Muscle layer of colon (tissue), 2 donors: Measurements from ENCODE around the gene FAAP20.

Source experiments
- H3K27ac ChIP-seq: one replicate; pipeline ENCODE4 v1.7.0; 2013; ENCODE audit warnings: low read depth, mild to moderate bottlenecking, low read length, moderate library complexity
- H3K27me3 ChIP-seq, 2 donors: one replicate each; pipeline ENCODE4 v1.7.0; 2013; ENCODE audit warnings: low read length in 2 of 2, mild to moderate bottlenecking in 2 of 2; ENCODE audit not compliant: insufficient read depth in 2 of 2, control insufficient read depth in 1 of 2
- H3K36me3 ChIP-seq: one replicate; pipeline ENCODE4 v1.7.0; 2013; ENCODE audit warnings: mild to moderate bottlenecking, low read length; ENCODE audit not compliant: insufficient read depth
- H3K4me1 ChIP-seq: one replicate; pipeline ENCODE4 v1.7.0; 2013; ENCODE audit warnings: mild to moderate bottlenecking, low read length; ENCODE audit not compliant: insufficient read depth
- H3K4me3 ChIP-seq, 2 donors: one replicate each; pipeline ENCODE4 v1.7.0; 2013; ENCODE audit warnings: low read length in 2 of 2, low read depth in 1 of 2, mild to moderate bottlenecking in 1 of 2, moderate library complexity in 1 of 2
- H3K9ac ChIP-seq: one replicate; pipeline ENCODE4 v1.7.0; 2013; ENCODE audit warnings: low read length
- H3K9me3 ChIP-seq: one replicate; pipeline ENCODE4 v1.7.0; 2013; ENCODE audit warnings: mild to moderate bottlenecking, low read length
- donor health status: abdominal sarcoma.
- donor health status: Adenocarcinoma of cecum.

The FAAP20 gene

DNA sequence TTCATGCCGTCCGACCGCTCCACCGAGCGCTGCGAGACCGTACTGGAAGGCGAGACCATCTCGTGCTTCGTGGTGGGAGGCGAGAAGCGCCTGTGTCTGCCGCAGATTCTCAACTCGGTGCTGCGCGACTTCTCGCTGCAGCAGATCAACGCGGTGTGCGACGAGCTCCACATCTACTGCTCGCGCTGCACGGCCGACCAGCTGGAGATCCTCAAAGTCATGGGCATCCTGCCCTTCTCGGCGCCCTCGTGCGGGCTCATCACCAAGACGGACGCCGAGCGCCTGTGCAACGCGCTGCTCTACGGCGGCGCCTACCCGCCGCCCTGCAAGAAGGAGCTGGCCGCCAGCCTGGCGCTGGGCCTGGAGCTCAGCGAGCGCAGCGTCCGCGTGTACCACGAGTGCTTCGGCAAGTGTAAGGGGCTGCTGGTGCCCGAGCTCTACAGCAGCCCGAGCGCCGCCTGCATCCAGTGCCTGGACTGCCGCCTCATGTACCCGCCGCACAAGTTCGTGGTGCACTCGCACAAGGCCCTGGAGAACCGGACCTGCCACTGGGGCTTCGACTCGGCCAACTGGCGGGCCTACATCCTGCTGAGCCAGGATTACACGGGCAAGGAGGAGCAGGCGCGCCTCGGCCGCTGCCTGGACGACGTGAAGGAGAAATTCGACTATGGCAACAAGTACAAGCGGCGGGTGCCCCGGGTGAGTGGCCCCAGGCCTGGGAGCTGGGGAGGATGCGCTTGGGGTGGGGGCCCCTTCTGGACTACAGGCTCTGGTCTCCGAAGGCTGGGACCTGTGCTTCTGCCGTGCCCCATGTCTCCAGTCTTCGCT, 34.7 kb upstream of the FAAP20 start:
- peaks cover 29% of the 10 kb centered on the region for H3K4me1 ChIP-seq

DNA sequence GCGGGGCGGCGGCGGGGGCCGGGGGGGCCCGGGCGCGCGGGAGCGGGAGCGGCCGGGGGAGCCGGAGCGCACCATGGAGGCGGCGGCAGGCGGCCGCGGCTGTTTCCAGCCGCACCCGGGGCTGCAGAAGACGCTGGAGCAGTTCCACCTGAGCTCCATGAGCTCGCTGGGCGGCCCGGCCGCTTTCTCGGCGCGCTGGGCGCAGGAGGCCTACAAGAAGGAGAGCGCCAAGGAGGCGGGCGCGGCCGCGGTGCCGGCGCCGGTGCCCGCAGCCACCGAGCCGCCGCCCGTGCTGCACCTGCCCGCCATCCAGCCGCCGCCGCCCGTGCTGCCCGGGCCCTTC, 34.1 kb upstream of the FAAP20 start:
- H3K27me3 ChIP-seq: no peaks in the 10 kb centered on the region
- no peaks in the 10 kb centered on the region for H3K9me3 ChIP-seq
- H3K36me3 ChIP-seq: no peaks in the 10 kb centered on the region
- H3K9ac ChIP-seq: no peak overlapping the region
- H3K27ac ChIP-seq: peak overlapping the region; percentile 89
- H3K4me1 ChIP-seq: peaks cover 23% of the 10 kb centered on the region
- H3K4me3 ChIP-seq: peak overlapping the region; percentile 70 to 73

More for the DNA sequence above, 34.7 kb upstream of the FAAP20 start:
- Histone ChIP-seq H3K36me3 (no peaks in the 10 kb centered on the region), H3K4me3 (peak overlapping the region; percentile 70 to 73), H3K27ac (peak overlapping the region; percentile 89), H3K9me3 (no peaks in the 10 kb centered on the region), H3K9ac (peak overlapping the region; percentile 70), H3K27me3 (no peaks in the 10 kb centered on the region)

DNA sequence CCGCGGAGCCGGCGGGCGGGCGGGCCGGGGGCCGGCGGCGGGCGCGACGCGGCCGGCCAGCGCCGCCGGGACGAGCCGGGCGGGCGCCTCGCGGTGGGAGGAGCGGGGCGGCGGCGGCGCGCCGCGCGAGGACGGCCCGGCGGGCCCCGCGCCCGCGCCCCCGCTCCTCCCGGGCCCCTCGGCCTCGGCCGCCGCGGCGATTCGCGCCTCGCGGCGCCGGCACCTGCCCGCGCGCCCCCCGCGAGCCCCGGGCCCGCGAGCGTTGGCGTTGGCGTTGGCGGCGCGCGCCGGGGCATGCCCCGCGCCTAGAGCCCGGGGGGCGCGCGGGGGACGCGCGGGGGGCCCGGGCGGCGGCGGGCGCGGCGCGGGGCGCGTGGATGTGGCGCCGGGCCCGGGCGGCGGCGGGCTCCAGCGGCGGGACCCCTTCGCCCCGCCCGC, 33.6 kb upstream of the FAAP20 start, which contains the start of gene SKI:
TSS of gene SKI (plus strand) at position 163 of the 438 bp plus-strand sequence. CDS start 448 bp downstream, outside the sequence.
- no peaks in the 10 kb centered on the region for H3K27me3 ChIP-seq
- H3K36me3 ChIP-seq: no peaks in the 10 kb centered on the region
- peak within 1 kb of the TSS; percentile 70 to 73 for H3K4me3 ChIP-seq
- peak within 1 kb of the TSS; percentile 96 for H3K27ac ChIP-seq
- H3K9ac ChIP-seq: no peak within 1 kb of the TSS
- H3K4me1 ChIP-seq: peaks cover 18% of the 10 kb centered on the region
- no peaks in the 10 kb centered on the region for H3K9me3 ChIP-seq

DNA sequence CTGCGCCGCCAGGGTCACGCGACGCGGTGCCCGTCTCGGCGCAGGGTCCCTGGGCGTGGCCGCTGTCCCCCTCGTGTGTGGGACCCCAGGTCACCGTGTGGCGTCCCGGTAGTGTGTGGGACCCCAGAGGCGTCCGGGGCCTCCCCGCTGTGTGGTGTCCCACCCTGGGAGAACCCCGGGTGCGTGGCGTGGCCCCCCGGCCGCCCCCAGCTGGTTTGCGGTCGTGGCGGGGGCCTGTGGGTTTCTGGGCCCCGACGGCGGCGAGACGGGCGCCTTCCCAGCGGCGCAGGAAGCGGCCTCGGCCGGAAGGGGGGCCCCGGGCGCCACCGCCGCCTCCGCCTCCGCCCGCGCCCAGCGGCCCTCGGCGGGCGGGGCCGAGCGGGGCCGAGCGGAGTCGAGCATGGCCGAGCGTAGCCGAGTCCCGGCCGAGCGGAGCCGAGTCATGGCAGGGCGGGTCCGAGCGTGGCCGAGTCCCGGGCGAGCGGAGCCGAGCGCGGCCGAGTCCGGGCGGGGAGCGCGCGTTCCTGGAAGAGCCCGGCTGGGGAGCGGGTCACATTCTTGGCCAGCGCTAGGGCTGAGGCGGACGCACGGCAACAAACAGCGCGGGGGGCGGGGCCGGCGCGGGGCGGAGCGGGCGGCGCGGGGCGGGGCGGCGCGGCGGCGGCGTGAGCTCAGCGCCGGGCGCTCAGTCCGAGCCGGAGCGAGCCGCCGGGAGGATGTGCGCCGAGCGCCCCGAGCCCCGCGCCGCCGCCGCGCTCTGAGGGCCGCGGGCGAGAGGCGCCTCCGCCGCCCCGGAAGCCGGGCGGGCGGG, 33.0 kb upstream of the FAAP20 start:
- Histone ChIP-seq H3K9me3 (no peaks in the 10 kb centered on the region), H3K4me1 (peaks cover 12% of the 10 kb centered on the region), H3K9ac (no peak overlapping the region), H3K27ac (peak overlapping the region; percentile 96), H3K27me3 (no peaks in the 10 kb centered on the region), H3K4me3 (peak overlapping the region in 1 of 2 donors; percentile 57), H3K36me3 (no peaks in the 10 kb centered on the region)

DNA sequence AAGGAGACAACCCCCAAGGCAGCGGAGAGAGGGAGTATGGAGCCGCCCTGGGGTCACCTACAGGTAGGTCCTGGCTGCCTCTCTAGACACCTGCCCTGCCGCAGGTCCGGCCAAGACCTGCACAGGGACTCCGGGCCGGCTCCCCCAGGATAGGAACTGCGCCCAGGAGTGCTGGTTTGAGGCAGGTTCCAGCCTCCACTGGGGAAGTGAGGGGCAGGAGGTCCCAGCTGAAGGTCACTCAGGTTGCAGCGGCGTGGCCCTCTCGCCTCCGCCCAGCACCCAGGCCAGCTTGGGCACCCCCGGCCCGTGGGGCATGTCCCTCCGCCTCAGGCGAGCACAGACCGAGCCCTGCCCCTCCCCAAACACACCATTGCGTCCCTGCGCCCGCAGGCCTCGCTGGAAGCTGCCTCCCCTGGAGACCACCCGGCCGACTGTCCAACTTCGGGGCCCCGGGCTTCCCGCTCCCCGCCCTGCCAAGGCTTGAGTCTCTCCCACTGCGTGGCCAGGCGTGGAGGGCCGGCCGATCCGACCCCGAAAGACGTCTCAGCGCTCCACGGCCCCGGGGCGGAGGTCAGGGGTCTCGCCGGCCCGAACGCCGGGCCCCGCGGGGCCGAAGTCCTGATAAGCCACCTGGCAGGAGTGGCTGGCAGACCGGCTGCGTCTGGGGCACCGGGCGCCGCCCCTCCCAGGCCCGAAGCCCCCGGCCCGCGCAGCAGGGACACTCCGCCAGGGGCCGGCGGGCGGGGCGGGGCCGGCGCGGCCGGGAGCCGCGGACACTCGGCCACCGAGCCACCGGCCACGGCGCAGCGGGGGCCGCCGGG, 32.2 kb upstream of the FAAP20 start:
- H3K9ac ChIP-seq: no peak overlapping the region
- H3K4me3 ChIP-seq: peak overlapping the region in 1 of 2 donors; percentile 57
- peaks cover 3% of the 10 kb centered on the region for H3K4me1 ChIP-seq
- H3K27ac ChIP-seq: peak overlapping the region; percentile 96
- no peaks in the 10 kb centered on the region for H3K27me3 ChIP-seq
- no peaks in the 10 kb centered on the region for H3K9me3 ChIP-seq
- H3K36me3 ChIP-seq: no peaks in the 10 kb centered on the region

DNA sequence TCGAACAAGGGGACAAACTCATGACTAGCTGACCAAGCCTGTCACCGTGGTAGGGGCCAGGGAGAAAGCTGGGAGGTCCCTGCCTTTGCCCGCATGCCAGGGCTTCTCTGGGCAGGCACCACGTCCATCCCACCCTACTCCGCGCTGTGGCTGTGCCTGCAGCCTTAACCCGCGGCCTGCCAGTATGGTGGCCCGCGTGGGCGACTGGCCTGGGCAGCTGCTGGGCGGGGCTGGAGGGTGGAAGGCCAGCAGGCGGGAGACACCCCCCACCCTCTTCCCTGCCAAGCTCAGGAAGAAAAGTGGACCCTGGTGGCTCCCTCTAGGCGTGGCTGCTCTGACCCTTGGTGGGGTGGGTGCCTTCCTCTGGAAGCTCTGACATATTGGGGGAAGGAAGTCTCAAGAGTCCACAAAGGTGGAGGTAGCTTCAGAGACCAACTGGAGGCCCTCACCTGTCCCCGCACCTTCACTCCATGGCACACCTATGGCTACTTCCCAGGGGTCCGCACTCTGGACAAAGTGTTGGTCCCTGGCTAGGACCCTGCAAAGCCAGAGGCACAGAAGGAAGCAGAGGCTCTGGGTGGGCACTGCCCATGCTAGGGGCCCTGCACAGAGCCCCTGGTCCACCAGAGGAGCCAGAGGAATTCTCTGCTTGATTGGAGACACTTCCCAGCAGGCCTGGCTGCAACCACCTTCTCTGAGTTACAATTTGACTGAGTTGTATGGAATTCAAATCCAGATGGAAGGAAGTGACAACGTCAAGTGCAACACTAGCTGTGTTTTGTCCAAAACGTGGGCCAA, 30.3 kb upstream of the FAAP20 start:
- Histone ChIP-seq H3K27ac (no peak overlapping the region), H3K9ac (no peak overlapping the region), H3K36me3 (no peaks in the 10 kb centered on the region)

DNA sequence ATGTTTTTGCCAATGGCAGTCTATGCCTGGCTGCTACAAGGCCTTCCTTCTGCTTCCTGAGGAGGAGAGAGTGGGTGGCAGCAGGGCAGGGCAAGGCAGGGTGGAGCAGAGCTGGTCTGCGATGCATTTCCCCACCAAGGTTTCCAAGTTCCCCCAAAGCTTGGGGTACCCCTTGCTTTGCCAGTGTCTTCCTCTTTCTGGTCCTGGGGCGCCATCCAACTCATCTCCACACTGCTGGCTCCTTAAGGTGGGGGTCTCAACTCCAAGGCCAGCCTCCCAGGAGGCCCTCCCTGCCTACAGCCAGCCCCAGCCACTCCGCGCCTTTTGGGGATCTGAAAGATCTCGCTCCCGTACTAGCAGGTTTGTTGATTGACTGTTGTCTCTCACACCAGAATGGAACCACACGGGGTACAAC, 29.6 kb upstream of the FAAP20 start:
- H3K27me3 ChIP-seq: no peaks in the 10 kb centered on the region
- H3K36me3 ChIP-seq: no peaks in the 10 kb centered on the region
- H3K4me3 ChIP-seq: no peak overlapping the region
- no peak overlapping the region for H3K27ac ChIP-seq
- H3K4me1 ChIP-seq: no peaks in the 10 kb centered on the region
- no peak overlapping the region for H3K9ac ChIP-seq
- H3K9me3 ChIP-seq: no peaks in the 10 kb centered on the region

More for the DNA sequence above, 30.3 kb upstream of the FAAP20 start:
- Histone ChIP-seq H3K27me3 (no peaks in the 10 kb centered on the region), H3K4me3 (no peak overlapping the region), H3K4me1 (no peaks in the 10 kb centered on the region), H3K9me3 (no peaks in the 10 kb centered on the region)

DNA sequence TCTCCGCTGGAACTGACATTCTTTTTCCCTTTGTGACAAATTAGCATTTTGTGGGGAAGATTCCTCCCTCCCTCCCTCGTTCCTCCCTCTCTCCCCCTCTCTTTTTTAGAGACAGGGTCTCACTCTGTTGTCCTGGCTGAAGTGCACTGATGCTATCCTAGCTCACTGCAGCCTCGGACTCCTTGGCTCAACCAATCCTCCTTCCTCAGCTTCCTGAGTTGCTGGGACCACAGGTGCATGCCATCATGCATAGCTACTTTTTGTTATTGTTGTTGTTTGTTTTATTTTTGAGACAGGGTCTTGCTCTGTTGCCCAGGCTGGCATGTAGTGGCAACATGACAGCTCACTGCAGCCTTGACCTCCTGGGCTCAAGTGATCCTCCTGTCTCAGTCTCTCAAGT, 26.7 kb upstream of the FAAP20 start:
- no peak overlapping the region for H3K4me3 ChIP-seq
- H3K9me3 ChIP-seq: no peaks in the 10 kb centered on the region
- H3K36me3 ChIP-seq: no peaks in the 10 kb centered on the region
- H3K9ac ChIP-seq: no peak overlapping the region
- H3K27me3 ChIP-seq: no peaks in the 10 kb centered on the region
- H3K4me1 ChIP-seq: no peaks in the 10 kb centered on the region
- no peak overlapping the region for H3K27ac ChIP-seq

DNA sequence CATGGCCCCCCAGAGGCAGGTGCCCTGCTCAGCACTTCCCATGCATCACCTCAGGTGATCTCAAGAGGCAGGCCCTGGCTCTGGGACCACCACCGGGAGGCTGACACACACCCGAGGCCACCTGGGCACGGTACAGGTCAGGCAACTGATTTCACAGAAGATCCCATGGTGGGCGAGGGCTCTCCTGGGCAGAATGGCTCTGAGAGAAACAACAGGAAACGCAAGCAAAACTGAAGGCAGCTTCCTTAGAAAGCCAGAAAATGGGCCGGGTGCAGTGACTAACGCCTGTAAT, 22.1 kb upstream of the FAAP20 start:
- no peak overlapping the region for H3K27ac ChIP-seq
- H3K36me3 ChIP-seq: no peaks in the 10 kb centered on the region
- no peak overlapping the region for H3K4me3 ChIP-seq
- H3K9me3 ChIP-seq: no peaks in the 10 kb centered on the region
- H3K27me3 ChIP-seq: no peaks in the 10 kb centered on the region
- peaks cover 31% of the 10 kb centered on the region for H3K4me1 ChIP-seq
- H3K9ac ChIP-seq: no peak overlapping the region

DNA sequence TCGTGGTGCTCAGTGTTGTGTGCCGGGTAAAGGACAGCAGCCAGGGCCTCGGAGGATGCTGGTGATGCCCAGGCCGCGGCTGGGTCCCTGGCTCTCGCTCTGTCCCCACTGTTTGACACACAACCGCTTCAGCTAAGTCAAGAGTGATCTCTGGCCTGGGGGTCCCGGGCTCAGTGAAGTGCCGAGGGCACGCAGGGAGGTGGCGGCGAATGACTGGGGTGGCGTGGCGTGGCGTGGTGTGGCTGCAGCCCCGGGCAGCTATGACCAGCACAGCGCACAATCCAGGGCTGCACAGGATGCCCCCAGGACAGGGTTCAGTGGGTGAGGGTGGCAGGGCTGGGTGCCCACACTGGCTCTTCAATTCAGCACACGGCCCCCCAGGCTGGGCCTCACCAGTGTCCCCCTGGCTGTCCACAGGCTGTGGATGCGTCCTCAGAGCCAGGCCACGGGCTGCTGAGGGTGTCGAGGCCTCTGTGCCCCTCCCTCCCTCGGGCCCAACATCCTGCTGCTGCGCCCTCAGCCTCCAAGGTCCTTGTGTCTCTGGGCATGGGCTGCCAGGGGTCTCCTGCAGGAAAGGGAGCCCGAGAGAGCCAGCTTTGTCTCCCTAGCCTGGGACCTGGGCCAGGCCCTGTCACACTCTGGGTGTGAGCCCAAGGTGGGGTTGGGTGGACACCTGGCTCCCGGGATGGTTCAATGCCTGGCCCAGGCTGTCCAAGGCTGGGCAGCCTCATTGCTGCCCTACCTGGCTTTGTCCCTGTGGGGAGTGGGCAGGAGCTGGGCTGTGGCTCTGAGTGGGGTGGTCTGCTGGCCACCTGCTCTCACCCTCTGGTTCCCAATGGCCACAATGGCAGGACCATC, 21.6 kb upstream of the FAAP20 start:
- H3K9me3 ChIP-seq: no peaks in the 10 kb centered on the region
- H3K27ac ChIP-seq: no peak overlapping the region
- H3K36me3 ChIP-seq: no peaks in the 10 kb centered on the region
- no peak overlapping the region for H3K4me3 ChIP-seq
- H3K4me1 ChIP-seq: peaks cover 31% of the 10 kb centered on the region
- no peaks in the 10 kb centered on the region for H3K27me3 ChIP-seq
- no peak overlapping the region for H3K9ac ChIP-seq
